Activated gamma-delta T cell treated with Interleukin-2 at 50 U/mL for 16 hours (primary cell): ENCODE measurements around the gene CAMTA1.

Experiments
- DNase-seq: peaks from one replicate; pipeline ENCODE4 v3.0.0-alpha.2; 2020

Gene CAMTA1

DNA sequence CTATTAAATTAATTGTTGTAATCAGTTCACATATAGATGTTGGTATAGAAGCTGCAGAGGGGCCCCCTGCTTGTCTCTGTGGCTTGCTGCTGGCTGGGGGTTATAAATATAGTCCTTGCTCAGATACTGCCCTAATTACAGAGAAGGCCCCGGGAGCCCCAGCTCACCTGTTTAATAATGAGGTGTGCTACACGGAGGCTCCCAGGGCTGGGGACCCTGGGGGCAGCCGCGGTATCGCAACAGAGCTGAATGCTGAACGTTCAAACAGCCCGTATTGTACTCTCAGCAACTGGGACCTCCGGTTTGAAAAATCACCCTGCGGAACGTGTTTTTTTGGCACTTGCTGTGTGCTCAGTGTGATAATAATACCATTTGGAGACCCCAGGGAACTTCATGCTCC is 309.3 kb downstream of the CAMTA1 start:
- DNase-seq, result no peak

DNA sequence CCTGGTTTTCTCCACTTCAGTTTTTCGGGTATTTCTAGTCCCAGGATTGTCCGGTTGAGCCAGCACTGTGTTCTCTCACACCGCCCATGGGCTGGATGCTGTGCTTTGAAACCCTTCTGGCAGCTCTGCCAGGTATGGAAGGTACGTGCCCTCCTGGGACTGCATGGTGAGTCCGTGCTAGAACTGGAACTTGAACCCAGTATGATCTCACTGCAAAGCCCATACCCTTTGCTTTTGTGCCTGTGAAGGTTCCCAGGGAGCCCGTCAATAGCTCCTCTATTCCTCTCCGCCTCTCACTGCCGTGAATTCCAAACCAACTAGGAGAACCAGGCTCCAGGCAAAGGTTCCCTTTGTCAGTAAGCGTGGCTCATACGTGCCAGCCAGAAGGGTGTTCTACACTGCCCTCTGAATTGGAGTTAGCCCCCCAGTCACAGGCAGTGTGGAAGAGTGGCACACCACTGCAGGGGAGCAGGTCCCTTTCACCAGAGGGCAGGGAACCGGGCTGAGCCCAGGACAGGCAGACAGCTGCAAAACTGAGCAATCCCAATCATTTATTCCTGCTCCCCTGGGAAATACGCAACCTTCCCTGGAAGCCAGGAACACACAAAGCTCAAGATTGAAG is 310.2 kb downstream of the CAMTA1 start:
- DNase-seq, result no peak

DNA sequence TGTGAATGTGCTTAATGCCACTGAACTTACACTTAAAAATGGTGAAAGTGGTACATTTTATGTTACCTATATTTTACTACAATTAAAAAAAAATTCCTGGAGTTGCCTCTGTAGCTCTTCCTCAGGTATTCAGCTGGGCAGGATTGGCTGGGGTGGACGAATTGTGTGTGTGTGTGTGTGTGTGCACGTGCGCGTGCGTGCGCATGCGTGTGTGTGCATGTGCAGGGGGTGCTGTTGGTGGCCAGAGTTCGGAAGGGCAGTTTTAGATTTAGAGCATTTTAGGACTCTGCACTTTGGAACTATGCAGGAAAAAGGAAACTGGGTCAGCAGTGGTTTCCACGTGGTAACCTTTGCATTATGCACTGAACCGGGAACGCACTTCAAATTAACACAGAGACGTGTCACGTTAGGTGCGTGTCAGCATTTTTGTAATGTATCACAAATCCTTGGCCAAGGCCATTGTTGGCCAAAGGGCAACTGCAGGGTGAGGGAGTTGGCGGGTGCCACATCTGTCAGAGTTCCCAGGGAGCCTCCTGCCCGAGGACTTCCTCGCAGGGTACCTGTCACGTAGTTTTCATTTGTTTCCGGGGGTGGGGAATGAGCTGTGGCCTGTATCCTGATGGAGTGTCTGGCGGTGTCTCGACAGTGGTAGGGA is 312.8 kb downstream of the CAMTA1 start:
- DNase-seq, result no peak

DNA sequence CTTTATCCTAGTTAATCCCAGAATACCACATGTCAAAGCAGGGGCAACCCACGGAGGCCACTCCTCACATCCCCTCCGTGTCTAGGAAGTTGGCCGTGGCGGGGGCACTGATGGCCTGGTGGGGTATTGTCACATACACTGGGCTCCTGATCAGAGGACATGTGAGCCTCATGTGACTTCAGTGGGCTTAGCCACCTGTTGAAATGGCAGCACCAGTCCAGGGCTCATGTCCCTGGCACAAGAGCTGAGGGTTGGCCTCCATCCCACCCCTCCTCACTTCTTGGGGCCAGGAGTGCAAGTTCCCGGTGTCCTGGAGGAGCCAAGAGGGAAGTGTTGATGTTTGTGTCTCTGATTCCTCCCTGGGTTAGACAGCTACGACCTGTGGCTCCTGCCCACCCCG is 313.4 kb downstream of the CAMTA1 start:
- no peak for DNase-seq

DNA sequence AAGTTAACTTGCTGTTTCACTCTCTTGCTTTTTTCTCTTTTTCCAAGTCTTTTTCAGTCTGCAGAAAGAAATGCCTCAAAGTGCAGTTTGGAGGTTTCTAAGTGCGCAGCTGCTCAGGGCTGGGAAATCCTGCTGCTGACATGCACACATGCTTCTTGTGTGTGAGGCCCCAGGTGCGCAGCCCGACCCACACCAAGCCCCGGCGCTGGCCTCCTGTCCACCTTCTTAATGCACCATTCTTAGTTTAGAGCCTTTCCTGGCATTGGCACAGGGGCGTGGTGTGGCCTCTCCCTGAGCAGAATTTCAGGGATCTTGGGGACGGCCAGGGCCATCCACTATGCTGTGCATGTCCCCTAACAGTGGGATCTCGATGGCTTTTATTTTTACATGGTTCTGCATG is 315.2 kb downstream of the CAMTA1 start:
- DNase-seq, result no peak

DNA sequence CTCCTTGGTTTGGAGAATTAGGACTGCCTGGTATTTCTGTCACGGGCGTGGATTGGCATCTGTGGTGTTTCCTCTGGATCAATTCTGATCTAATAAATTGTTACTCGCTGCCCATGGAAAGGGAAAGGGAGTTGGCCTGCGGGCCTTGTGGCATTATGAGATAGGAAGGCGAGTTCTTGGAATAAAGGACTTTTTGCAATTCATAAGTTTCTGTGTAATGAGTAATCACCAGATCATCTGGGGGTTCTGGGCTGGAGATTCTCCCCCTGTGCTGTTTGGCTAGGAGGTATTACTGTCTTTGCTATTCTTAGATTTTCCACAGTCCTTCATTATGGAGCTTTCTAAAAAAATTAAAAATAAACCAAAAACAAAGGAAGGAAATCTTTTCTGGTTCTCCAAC is 315.9 kb downstream of the CAMTA1 start:
- DNase-seq, result no peak

DNA sequence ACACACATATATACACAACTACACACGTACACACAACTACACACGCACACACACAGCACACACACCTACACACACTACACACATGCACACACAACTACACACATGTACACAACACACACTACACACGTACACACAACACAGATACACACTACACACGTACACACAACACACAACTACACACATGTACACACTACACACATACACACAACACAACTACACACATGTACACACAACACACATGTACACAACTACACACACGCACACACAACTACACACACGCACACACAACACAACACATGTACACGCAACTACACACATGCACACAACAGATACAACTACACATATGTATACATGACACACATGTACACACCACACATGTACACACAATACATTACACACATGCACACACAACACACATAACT is 318.1 kb downstream of the CAMTA1 start:
- no peak for DNase-seq

DNA sequence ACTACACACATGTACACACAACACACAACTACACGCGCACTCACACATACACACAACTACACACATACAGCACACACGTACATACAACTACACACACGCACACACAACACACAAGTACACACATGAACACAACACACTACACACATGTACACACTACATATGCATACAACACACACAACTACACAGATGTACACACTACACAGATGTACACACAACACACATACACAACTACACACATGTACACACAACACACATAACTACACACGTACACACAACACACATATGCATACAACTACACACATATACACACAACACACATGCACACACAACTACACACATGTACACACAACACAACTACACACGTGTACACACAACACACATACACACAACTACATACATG is 318.6 kb downstream of the CAMTA1 start:
- DNase-seq, result no peak

DNA sequence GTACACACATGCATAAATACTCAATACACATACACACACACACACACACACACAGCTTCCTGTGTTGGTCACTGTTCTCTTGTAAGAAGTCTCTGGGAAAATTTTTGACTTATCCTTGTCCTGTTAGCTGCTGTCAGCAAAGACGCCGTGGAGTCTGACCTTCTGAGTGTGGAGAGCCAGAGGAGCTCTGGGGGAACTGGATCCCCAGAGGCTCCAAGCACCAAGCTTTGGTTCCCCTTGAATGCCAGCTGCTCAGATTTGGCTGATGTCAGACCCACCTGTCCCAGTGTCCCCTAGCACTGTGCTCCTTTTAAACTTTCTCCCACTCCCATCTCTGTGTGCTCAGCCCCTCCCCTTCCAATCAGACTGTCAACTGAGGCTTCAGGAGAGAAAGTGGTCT is 319.1 kb downstream of the CAMTA1 start:
- DNase-seq, result no peak

DNA sequence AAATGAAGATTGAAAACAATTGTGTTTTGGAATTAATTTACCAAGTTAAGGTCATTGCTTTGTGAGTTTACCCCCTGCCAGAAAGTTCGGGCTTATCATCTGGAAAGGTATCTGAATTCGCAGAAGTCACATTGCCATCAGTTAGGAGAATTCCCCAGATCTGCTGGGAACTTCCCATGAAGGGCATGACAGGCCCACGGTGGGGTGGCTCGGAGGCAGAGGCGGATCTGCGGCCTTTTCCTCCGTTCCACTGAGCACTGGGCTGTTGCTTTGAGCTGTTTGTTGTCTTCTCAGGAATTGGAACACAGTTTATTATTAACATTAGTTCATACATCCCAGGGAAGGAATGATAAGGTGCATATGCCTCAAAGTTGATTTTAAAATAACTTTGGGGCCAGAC is 320.0 kb downstream of the CAMTA1 start:
- DNase-seq, result no peak

DNA sequence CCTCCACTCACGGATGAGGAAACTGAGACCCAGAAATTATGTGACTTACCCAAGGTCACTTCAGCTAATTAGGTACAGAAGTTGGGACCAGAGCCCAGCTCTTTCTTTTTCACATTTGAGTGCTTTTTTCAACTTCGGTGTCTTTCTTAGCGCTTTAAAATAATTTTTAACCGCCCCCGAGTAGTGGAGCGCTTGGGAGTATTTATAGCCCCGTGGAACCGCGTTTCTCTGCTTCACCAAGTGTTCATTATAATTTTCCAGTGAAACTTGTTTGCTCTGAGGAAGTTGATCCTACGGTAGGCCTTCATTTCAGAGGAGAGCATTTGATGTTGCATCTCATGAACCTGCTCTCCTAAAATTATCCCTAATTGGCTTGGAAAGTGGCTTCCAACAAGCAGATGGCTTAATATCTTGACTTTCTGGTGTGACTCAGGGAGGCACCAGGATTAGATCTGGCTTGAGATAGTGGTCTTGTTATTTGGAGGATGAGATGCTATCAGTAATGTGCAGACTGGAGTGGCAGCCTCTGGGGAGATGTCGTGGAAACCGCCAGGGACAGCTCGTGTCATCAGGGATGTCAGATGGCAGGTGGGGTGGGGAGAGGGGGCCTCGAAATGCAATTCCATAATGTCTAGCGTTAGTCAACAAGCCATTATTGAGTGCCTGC is 321.3 kb downstream of the CAMTA1 start:
- DNase-seq, result no peak

DNA sequence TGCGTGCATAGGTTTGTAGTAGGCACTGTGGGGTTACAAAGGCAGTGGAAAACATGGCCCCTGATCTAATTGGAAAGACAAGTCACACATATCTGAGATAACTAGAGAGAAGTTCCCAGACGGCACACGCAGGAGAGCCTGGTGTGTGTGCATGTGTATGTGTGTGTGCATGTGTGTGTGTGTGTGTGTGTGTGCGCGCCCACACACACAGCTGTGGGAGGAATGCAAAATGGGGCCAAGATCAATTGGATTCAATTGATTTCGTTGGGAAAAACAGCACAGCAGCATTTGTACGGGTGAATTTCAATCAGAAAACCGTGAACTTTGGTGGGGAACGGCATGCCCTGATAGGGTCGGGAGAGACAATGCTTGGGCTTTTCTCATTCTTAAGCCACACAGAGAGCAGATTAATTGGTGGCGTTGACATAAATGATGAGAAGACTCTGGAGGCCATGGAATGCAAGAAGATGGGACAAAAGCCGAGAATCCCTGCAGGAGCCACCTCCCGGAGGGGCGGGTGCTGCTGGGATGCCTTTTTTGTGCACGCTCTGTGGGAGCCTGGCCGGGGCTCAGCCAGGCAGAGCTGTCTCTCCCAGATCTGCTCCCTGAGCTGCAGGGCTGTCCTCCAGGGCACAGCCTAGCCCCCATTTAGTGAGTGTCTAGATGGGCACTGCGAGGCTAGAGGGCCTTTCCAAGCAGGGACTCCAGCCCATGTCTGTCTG is 322.0 kb downstream of the CAMTA1 start:
- DNase-seq, result no peak

DNA sequence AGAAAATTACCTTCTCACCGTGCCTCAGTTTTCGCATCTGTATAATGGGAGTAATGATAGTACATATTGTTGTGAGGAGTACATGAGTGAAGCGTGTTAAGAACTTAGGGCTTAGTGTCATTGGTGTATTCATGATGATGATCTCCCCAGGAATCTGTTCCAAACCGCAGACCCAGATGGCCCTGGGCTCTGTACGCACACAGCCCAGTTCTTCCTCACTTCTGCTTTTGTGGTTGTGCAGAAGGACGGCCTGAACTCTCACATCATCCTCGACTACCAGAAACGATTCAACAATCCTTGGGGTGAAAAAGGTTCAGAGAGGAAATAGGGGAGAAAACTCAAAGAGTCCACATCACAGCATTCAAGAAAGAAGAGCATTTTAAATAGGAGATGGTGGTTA is 323.0 kb downstream of the CAMTA1 start:
- no peak for DNase-seq

DNA sequence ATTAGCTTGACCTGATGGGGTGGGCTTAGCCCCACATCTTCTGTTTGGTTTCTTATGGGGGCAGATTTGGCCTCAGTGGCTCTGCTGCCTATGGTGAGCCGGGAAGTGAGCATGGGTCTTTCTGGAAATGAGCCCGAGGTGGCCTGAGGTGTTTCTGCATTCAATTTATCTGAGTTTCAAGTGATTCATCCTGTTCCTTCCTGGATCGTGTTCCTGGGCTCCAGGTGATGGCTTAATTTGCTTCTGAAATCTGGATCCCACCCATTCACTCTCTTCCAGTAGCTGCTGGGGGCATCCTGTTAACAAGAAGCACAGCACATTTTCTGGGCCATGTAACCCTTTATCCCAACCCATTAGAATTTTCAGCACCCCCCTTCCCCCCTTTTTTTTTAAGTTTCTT is 324.6 kb downstream of the CAMTA1 start:
- no peak for DNase-seq

DNA sequence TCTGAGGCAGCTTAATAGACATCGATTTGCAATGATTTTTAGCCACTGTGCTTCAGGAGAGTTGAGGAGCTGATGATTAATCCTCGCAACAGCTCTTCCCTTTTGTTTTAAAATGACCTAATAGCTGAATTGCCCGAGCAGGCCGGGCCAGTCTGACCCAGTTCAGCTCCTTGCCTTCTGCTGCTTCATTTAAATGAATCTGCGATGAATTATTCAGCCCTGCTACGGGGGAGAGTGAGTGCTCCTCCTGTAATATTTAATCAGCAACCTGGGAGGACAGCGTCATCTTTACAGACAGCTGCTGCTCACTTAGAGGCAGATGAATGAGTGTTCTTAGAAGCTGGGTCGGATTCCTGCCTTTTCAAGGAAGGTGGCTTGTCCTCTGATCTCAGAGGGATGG is 325.1 kb downstream of the CAMTA1 start:
- no peak for DNase-seq

DNA sequence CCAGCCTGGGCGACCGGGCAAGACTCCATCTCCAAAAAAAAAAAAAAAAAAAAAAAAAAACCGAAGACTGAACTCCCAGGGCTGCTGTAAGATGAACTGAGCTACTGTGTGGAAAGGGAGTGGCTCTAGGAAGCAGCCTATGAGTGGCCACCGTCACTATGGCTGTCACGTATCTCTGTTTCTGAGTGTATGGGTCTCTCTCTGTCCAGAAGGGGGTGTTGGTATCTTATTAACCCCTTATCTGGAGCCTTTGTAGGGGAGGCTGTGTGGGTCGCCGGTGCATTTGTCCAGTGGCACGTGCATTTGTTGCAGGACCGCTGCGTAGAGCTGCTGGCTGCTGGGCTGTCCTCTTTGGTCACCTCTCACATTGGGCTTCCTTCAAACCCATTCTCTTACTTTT is 326.6 kb downstream of the CAMTA1 start:
- no peak for DNase-seq

DNA sequence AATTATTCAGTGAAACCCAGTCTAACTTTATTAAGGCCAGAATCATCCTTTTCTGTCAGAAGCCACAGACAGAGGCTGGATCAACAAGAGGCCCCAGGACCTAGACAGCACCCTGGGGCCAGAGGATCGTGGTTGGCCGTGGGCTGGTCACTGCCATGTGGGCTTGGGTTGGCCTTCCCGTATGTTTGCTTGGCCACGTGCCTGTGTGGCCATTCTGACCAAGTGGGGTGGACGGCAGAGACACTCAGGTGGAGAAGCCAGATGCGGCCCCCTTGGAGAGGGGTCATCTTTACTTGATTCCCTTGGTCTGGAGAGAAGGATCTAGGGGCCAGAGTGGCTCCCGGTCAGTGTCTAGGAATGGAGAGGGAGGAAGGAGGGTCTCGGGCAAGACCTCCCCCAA is 327.9 kb downstream of the CAMTA1 start:
- DNase-seq, result no peak

DNA sequence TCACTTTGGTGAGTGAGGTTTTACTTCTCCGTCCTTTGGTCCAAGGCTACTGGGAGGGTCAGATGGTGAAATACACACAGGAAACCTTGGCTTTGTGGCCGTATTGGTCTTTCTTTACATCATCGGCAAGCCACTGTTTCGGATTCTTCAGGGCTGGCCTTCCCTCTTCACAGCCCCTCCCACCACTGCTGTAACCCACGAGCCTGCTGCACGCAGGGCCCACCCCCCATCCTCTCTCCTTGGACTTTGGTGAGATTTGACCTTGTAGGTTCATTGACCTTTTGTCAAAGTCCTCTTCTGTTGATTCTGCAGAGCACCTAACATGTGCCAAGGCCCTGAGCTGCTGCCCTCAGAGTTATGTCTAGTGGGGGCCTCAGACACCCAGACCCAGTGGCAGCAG is 328.6 kb downstream of the CAMTA1 start:
- no peak for DNase-seq

DNA sequence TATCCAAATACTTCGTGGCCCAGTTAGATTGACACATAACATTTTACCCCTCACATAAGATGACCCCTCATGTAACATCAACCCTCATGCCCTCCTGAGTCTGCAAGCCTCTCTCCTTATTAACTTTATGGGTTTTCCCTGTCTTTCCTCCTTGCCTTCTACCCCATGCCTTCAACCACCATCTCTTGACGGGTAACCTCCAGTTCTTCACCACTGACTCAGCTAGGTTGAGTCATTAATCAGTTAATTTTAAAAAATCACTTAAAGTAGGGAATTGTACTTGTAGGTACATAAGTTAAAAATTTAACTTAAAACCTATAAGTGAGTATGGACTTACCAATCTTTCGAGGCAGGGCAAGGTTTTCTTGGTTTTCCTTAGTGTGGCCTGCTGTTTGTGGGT is 330.7 kb downstream of the CAMTA1 start:
- no peak for DNase-seq

DNA sequence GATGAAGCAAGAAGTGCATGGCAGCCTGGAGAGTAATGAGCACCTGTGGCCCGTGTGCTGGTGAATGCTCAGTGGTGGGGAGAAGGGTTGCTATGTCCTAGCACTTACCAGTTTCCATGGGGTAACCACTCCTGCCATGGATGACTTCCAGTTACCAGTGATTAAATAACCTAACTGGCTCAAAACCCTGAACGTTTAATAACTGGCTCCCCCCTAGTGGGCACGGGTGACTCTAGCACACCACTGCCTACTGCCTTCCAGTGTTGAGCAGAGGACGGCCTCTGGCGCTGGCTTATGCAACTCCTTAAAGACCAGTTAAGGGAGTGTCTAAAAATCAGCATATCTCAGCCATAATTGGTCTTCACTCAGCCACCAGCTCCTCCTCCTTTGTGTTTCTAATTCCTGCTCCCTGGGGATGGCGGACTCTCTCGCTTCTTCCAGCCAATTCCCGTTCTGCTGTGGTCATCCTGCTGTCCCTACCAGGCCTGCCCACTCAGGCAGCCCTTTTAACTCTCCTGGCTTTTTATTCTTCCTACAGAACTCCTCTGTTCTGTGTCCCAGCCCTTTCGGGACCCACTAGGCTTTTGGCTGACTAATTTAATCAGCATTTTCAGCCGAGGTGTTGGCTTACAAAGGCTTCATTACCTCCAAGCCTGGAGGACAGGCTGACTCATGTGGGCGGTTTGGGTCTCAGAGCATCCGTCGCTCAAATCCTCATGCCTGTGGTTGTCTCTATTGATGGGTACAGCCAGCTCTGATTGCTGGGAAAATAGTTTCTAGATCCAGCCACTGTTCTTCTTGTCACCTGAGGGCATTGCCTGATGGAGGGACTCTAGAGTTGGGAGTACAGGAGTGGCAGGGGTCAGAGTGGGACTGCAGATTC is 332.4 kb downstream of the CAMTA1 start:
- DNase-seq, result no peak

DNA sequence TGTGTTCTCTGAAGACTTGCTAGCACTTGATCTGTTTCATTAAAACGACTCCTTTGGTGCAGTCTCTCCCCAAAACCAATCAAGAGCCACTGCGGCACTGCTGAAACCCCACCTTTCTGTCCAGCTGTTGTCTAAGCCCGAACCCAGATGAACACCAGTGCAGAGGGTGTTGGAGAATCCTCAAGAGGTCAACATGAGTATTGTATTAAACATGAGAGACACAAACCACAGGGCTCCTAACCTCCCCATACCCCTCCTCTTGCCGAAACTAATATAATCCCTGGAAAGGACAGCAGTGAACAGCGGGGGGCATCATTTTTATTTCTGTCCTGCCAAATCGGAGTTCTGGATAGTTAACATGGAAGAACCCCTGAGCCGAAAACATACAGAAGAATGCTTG is 333.9 kb downstream of the CAMTA1 start:
- DNase-seq, result no peak

DNA sequence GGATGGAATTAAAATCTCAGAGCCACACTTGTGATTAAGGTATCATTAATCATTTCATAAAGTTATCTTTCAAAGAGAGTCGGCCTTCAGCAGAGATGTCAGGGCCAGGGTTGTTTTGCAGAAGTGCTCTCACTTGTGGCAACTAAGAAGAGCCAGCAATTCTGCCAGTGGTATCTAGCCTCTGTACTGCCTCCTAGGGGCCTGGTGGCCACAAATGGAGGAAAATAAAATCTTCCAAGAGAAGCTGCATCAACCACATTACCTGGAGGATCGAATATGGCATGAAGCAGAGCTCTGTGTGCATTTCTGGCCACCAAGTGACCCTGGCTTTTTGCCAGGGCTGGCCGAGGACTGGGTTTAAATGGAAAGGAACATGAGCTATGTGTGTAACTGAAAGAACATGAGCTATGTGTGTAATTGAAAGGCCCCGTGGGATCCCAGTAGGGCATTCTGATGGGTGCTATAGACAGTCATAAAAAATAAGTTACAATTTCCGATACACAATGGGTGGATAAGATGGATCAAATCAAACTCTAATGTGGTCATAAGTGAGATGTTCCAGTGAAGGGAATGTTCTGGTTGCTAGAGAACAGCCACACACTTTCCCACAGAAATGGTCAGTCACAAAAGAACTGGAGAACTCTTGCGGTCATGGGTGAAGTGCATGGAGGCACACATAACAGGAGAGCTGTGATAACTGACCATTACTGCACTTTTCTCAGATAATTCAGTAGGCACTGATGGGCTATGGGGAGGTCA is 335.8 kb downstream of the CAMTA1 start:
- no peak for DNase-seq
